ENCODE results near the gene SUPT7L. TPM values are rescaled to one million over a fixed set of nuclear protein-coding genes. Genes with fewer than 3 reads are reported as not detected.
"Not testable (repeated sequence)": the region's sequence is repeated elsewhere in the genome, so short reads cannot be mapped to it uniquely, and the experiment has no call there.

The SUPT7L gene
- total RNA-seq, 1 donor from 2014 or later = 37.0 TPM

DNA sequence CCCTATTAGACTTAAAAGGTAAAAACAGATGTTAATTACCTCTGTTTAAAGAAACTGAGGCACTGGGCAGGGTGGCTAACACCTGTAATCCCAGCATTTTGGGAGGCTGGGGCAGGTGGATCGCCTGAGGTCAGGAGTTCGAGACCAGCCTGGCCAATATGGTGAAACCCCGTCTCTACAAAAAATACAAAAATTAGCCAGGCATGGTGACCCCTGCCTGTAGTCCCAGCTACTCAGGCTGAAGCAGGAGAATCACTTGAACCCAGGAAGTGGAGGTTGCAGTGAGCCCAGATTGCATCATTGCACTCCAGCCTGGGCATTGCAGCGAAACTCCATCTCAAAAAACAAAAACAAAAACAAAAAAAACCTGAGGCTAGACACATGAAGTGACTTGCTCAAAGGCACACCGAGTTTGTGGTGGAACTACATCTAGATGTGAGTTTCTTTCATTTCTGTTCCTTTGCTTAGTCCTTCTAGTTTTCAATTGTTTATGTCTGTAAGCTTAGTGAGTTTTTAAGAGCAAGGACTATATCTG is 41.0 kb upstream of the SUPT7L start:
- Mint-ChIP-seq H3K36me3 (ENCODE audit: low read depth) (no peaks in the 10 kb centered on the region), H3K27me3 (ENCODE audit: low read depth) (no peaks in the 10 kb centered on the region), H3K9me3 (no peaks in the 10 kb centered on the region), H3K4me3 (ENCODE audit: low read depth) (no peak overlapping the region), H3K4me1 (ENCODE audit: low read depth) (peaks cover 25% of the 10 kb centered on the region), H3K27ac (no peak overlapping the region)
- intact Hi-C loops (cut with micrococcal nuclease) = loop anchor here (5.0 kb wide), 2 partner anchors 68 to 688 kb away; partner anchors contain the start of genes FOSL2 and MRPL33
- no peak for DNase-seq (ENCODE audit: low spot score)

DNA sequence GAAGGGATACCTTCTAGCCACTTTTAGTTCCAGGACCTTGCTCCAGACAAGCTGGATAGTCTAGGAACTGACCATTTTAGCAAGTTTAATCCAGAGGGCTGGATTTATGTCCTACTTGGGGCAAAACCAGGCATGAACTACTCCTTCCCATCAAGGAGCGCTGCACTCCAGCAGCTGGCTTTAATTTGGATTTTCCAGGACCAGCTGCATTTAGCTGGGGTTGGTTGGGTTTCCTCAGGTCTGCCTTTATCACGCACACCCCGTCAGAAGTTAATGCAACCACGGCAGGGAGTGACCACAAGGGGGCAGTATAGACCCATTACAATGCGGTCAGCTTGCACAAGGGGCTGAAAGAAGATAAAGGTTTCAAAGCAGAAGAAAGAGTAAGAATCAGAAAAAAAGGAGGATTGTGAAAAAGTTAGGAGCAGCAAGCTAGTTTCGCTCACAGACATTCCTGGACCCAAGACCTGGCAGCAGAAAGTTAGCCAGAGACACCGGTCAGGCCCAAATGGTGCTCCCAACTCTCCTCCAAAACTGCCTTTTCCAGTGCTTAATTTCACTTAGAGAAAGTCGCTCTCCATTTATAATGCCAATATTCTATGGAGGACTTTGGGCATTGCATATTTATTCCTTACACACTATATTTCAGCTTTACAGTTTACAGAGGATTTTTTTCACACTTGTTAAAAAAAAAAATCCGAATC is 40.4 kb upstream of the SUPT7L start:
- H3K4me3 Mint-ChIP-seq (ENCODE audit: low read depth) = no peak overlapping the region
- H3K4me1 Mint-ChIP-seq (ENCODE audit: low read depth) = peaks cover 25% of the 10 kb centered on the region
- peak; percentile 77 for DNase-seq (ENCODE audit: low spot score)
- intact Hi-C loops (cut with micrococcal nuclease) = loop anchor here (2.0 to 5.0 kb wide), 3 partner anchors 69 to 749 kb away; partner anchors contain the start of genes FOSL2 and MRPL33
- no peaks in the 10 kb centered on the region for H3K9me3 Mint-ChIP-seq
- H3K27ac Mint-ChIP-seq = no peak overlapping the region
- no peaks in the 10 kb centered on the region for H3K27me3 Mint-ChIP-seq (ENCODE audit: low read depth)
- no peaks in the 10 kb centered on the region for H3K36me3 Mint-ChIP-seq (ENCODE audit: low read depth)

GRCh38 chr2:27702302-27702701 is 38.9 kb upstream of the SUPT7L start:
- peaks cover 35% of the 10 kb centered on the region for H3K4me1 Mint-ChIP-seq (ENCODE audit: low read depth)
- intact Hi-C loops (cut with micrococcal nuclease) = loop anchor here (2.0 to 5.0 kb wide), 3 partner anchors 70 to 750 kb away; partner anchors contain the start of genes FOSL2 and MRPL33
- H3K27ac Mint-ChIP-seq = no peak overlapping the region
- no peak for DNase-seq (ENCODE audit: low spot score)
- H3K36me3 Mint-ChIP-seq (ENCODE audit: low read depth) = peaks cover 12% of the 10 kb centered on the region
- H3K4me3 Mint-ChIP-seq (ENCODE audit: low read depth) = no peak overlapping the region
- H3K27me3 Mint-ChIP-seq (ENCODE audit: low read depth) = no peaks in the 10 kb centered on the region
- no peaks in the 10 kb centered on the region for H3K9me3 Mint-ChIP-seq

DNA sequence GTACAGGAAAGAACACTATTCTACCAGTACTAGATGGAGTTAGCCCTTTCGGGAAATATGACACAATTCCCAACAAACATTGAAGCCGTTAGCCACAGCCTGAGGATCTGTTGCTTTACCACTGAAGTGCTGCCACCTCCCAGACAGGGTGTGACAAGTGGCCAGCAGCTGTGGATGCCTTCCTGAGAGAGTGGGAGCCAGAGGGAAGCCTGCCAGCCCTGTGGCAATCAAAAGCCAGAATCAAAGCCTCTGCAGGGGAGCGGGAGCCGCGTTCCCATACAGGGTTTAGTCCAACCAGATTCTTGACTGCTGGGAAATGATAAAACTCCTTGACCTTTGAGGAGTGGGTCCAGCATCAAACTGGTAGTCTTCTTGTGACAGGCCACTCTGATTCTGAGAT is 38.3 kb upstream of the SUPT7L start:
- DNase-seq (ENCODE audit: low spot score) = no peak
- H3K27ac Mint-ChIP-seq = no peak overlapping the region
- no peak overlapping the region for H3K4me3 Mint-ChIP-seq (ENCODE audit: low read depth)
- intact Hi-C loops (cut with micrococcal nuclease) = loop anchor here (2.0 to 5.0 kb wide), 3 partner anchors 71 to 751 kb away; partner anchors contain the start of genes FOSL2 and MRPL33
- no peaks in the 10 kb centered on the region for H3K9me3 Mint-ChIP-seq
- H3K27me3 Mint-ChIP-seq (ENCODE audit: low read depth) = no peaks in the 10 kb centered on the region
- H3K36me3 Mint-ChIP-seq (ENCODE audit: low read depth) = peaks cover 15% of the 10 kb centered on the region
- H3K4me1 Mint-ChIP-seq (ENCODE audit: low read depth) = peaks cover 36% of the 10 kb centered on the region

- Mint-ChIP-seq H3K4me3 (ENCODE audit: low read depth) (no peak overlapping the region), H3K27ac (no peak overlapping the region), H3K27me3 (ENCODE audit: low read depth) (no peaks in the 10 kb centered on the region), H3K4me1 (ENCODE audit: low read depth) (peaks cover 15% of the 10 kb centered on the region), H3K9me3 (no peaks in the 10 kb centered on the region), H3K36me3 (ENCODE audit: low read depth) (peaks cover 29% of the 10 kb centered on the region)
- DNase-seq (ENCODE audit: low spot score) = no peak
- intact Hi-C loops (cut with micrococcal nuclease) = no loop called here
Observed at GRCh38 chr2:27697660-27698059, 34.2 kb upstream of the SUPT7L start.

- intact Hi-C loops (cut with micrococcal nuclease) = no loop called here
- DNase-seq (ENCODE audit: low spot score) = no peak
- Mint-ChIP-seq H3K27me3 (ENCODE audit: low read depth) (no peaks in the 10 kb centered on the region), H3K36me3 (ENCODE audit: low read depth) (peaks cover 42% of the 10 kb centered on the region), H3K4me1 (ENCODE audit: low read depth) (peaks cover 6% of the 10 kb centered on the region), H3K27ac (no peak overlapping the region), H3K4me3 (ENCODE audit: low read depth) (no peak overlapping the region), H3K9me3 (no peaks in the 10 kb centered on the region)
Observed at GRCh38 chr2:27690052-27690451, 26.6 kb upstream of the SUPT7L start.

DNA sequence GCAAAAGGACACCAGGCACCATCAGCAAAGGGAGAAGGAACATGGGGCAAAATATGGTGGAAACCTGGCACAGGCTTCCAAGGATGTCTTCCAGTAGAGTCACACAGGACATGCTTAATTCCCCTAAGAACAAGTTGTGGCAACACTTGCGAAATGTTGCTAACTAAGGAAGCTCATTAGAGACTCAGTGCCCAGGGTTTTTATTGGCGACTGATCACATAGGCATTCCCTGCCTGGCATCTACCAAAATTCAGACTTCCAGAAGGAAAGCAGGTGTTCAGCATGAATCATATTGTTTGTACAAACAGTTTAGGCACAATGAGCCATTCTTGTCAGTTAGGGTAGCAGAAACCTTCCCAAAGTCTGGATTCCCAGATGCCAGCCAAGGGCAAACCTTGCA is 26.0 kb upstream of the SUPT7L start:
- H3K4me1 Mint-ChIP-seq (ENCODE audit: low read depth) = peaks cover 12% of the 10 kb centered on the region
- H3K27me3 Mint-ChIP-seq (ENCODE audit: low read depth) = no peaks in the 10 kb centered on the region
- no peak for DNase-seq (ENCODE audit: low spot score)
- no peak overlapping the region for H3K4me3 Mint-ChIP-seq (ENCODE audit: low read depth)
- H3K27ac Mint-ChIP-seq = no peak overlapping the region
- H3K9me3 Mint-ChIP-seq = no peaks in the 10 kb centered on the region
- intact Hi-C loops (cut with micrococcal nuclease) = no loop called here
- H3K36me3 Mint-ChIP-seq (ENCODE audit: low read depth) = peaks cover 46% of the 10 kb centered on the region

GRCh38 chr2:27687232-27687631 is 23.8 kb upstream of the SUPT7L start:
- Mint-ChIP-seq H3K27ac (no peak overlapping the region), H3K27me3 (ENCODE audit: low read depth) (no peaks in the 10 kb centered on the region), H3K4me3 (ENCODE audit: low read depth) (no peak overlapping the region), H3K4me1 (ENCODE audit: low read depth) (peaks cover 23% of the 10 kb centered on the region), H3K9me3 (no peaks in the 10 kb centered on the region), H3K36me3 (ENCODE audit: low read depth) (peaks cover 54% of the 10 kb centered on the region)
- intact Hi-C loops (cut with micrococcal nuclease) = no loop called here
- DNase-seq (ENCODE audit: low spot score) = no peak

DNA sequence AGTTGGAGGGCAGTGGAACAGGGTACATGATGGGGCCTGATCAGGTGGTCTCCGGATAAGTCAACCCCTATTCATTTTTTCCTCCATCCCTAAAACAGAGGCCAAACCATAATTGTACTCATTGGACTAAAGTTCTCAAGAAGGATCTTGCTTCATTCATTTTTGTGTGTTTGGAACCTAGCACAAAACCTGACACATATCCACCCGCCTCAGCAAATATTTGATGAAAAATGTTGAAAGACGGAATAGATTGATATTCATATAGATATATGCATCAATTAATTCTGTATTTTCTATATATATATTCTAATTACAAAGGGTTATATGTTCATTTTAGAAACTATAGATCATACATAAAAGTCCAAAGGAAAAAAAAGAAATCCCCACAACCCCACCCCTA is 22.2 kb upstream of the SUPT7L start:
- peaks cover 47% of the 10 kb centered on the region for H3K36me3 Mint-ChIP-seq (ENCODE audit: low read depth)
- peak overlapping the region; percentile 81 for H3K27ac Mint-ChIP-seq
- peaks cover 31% of the 10 kb centered on the region for H3K4me1 Mint-ChIP-seq (ENCODE audit: low read depth)
- H3K27me3 Mint-ChIP-seq (ENCODE audit: low read depth) = no peaks in the 10 kb centered on the region
- intact Hi-C loops (cut with micrococcal nuclease) = no loop called here
- H3K9me3 Mint-ChIP-seq = no peaks in the 10 kb centered on the region
- H3K4me3 Mint-ChIP-seq (ENCODE audit: low read depth) = no peak overlapping the region
- no peak for DNase-seq (ENCODE audit: low spot score)

DNA sequence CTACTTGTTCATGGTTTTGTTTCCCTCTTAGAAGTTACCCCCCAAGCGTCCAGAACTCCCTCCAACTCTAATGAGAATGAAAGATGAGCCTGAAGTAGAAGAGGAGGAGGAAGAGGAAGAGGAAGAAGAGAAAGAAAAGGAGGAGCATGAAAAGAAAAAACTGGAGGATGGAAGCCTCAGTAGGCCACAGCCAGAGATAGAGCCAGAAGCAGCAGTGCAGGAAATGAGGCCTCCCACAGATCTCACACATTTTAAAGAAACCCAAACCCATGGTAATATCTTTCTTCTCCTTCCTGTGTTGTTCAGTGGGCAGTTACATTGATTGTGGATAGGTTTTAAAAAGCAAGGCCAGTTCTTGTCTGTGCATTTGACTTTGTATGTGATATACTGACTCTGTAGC is 21.6 kb upstream of the SUPT7L start:
- H3K27ac Mint-ChIP-seq = peak overlapping the region; percentile 81
- H3K27me3 Mint-ChIP-seq (ENCODE audit: low read depth); H3K9me3 Mint-ChIP-seq; intact Hi-C loops (cut with micrococcal nuclease); DNase-seq (ENCODE audit: low spot score): not testable (repeated sequence)
- H3K36me3 Mint-ChIP-seq (ENCODE audit: low read depth) = peaks cover 48% of the 10 kb centered on the region
- peaks cover 31% of the 10 kb centered on the region for H3K4me1 Mint-ChIP-seq (ENCODE audit: low read depth)
- peak overlapping the region; percentile 20 for H3K4me3 Mint-ChIP-seq (ENCODE audit: low read depth)

- intact Hi-C loops (cut with micrococcal nuclease) = loop anchor here (5.0 kb wide), 3 partner anchors 46 to 256 kb away; partner anchors contain the start of gene NRBP1
- Mint-ChIP-seq H3K4me1 (ENCODE audit: low read depth) (peaks cover 31% of the 10 kb centered on the region), H3K27ac (peak overlapping the region; percentile 77), H3K36me3 (ENCODE audit: low read depth) (peaks cover 49% of the 10 kb centered on the region), H3K4me3 (ENCODE audit: low read depth) (no peak overlapping the region), H3K9me3 (no peaks in the 10 kb centered on the region), H3K27me3 (ENCODE audit: low read depth) (no peaks in the 10 kb centered on the region)
- DNase-seq (ENCODE audit: low spot score) = peak; percentile 78
Observed at GRCh38 chr2:27683390-27684071, 20.1 kb upstream of the SUPT7L start.

- not testable (repeated sequence) for DNase-seq (ENCODE audit: low spot score)
Observed at GRCh38 chr2:27682334-27682771, 18.9 kb upstream of the SUPT7L start.

More at GRCh38 chr2:27682334-27682771, 18.9 kb upstream of the SUPT7L start:
- H3K27ac Mint-ChIP-seq = peak overlapping the region; percentile 75
- peaks cover 46% of the 10 kb centered on the region for H3K36me3 Mint-ChIP-seq (ENCODE audit: low read depth)
- H3K9me3 Mint-ChIP-seq; H3K4me3 Mint-ChIP-seq (ENCODE audit: low read depth); H3K27me3 Mint-ChIP-seq (ENCODE audit: low read depth): not testable (repeated sequence)
- intact Hi-C loops (cut with micrococcal nuclease) = loop anchor here (5.0 kb wide), 3 partner anchors 45 to 255 kb away; partner anchors contain the start of gene NRBP1
- peaks cover 31% of the 10 kb centered on the region for H3K4me1 Mint-ChIP-seq (ENCODE audit: low read depth)

Data from activated T-helper 2 cell treated with anti-CD3 and anti-CD28 coated beads, Interferon-gamma antibody, Interleukin-2, Interleukin-4, amounts not matched to agents 10 μg/mL and 5 μg/mL and 100 μg/mL, durations not matched to agents 14 hours and 24 hours and 36 hours (primary cell).